Psoas muscle (tissue), 8 donors: ENCODE measurements around the gene GJA4. TPM values are rescaled to one million over a fixed set of nuclear protein-coding genes. Genes with fewer than 3 reads are reported as not detected.
"Not testable (repeated sequence)": the region's sequence is repeated elsewhere in the genome, so short reads cannot be mapped to it uniquely, and the experiment has no call there.

ENCODE experiments used
- ATAC-seq, 4 donors: fragments of 200-7000 bp; cut with Tn5 transposase; one replicate each; pipeline ENCODE4 v1.9.1; 2020; ENCODE audit warnings: moderate library complexity in 3 of 4, mild to moderate bottlenecking in 2 of 4
- DNase-seq, 2 donors: peaks; one replicate each; pipeline ENCODE4 v3.0.0-alpha.2; 2020
- H3K27ac ChIP-seq: fragments of 200-600 bp; one replicate; pipeline ENCODE4 v1.8.0; 2022
- H3K27me3 ChIP-seq, 3 donors: fragments of 200-600 bp in 1 of 3; one replicate each; pipeline versions ENCODE4 v1.6.1 to v1.8.0; 2013 to 2022; ENCODE audit warnings: low read length in 2 of 3, mild to moderate bottlenecking in 2 of 3, moderate library complexity in 1 of 3; ENCODE audit not compliant: insufficient read depth in 3 of 3
- H3K36me3 ChIP-seq, 2 donors: fragments of 200-600 bp in 1 of 2; one replicate each; pipeline versions ENCODE4 v1.6.1 to v1.8.0; 2013 to 2022; ENCODE audit warnings: low read depth in 1 of 2, mild to moderate bottlenecking in 1 of 2, moderate library complexity in 1 of 2; ENCODE audit not compliant: insufficient read depth in 1 of 2
- H3K4me1 ChIP-seq: fragments of 200-600 bp; one replicate; pipeline ENCODE4 v1.8.0; 2022
- H3K4me3 ChIP-seq: fragments of 200-600 bp; one replicate; pipeline ENCODE4 v1.8.0; 2022; ENCODE audit warnings: mild to moderate bottlenecking
- H3K9me3 ChIP-seq: fragments of 200-600 bp; one replicate; pipeline ENCODE4 v1.8.0; 2022
- WGBS, 3 donors: extraction: QIAGEN DNeasy Blood & Tissue Kit; methylation state at CpG; one replicate each; pipeline versions ENCODE4 v1.1.6 to v1.1.7; 2013; 5-methylcytosine and 5-hydroxymethylcytosine counted together
- intact Hi-C, 2 donors: fragments of 100-400 bp; cut with DNase I; formaldehyde crosslinking; loops; one replicate each; pipeline versions ENCODE4 v1.11.0 to v1.14.2; 2022
- polyA plus RNA-seq, 3 donors: library from polyadenylated mRNA; stranded (reverse); fragments of 200-250 nt; gene quantifications; one replicate each; pipeline ENCODE4 v1.2.3, GENCODE V29; 2013
- total RNA-seq, 4 donors: library from RNA; stranded (reverse); fragmentation: NEBNext Ultra II Directional in 2 of 4; extraction: Animal tissue kit (Norgen Biotek cat#: 25700) in 2 of 4; gene quantifications; one replicate each; pipeline versions ENCODE4 v1.2.1 to v1.2.4, GENCODE V29; 2021 to 2023
- TF ChIP-seq, protein P1 (sequence below): fragments of 200-600 bp; IDR thresholded peaks from one replicate; pipeline ENCODE4 v1.8.0; 2022; ENCODE audit warnings: antibody characterized with exemption
- donor health status: healthy with polysubstance abuse.
- donor health status: DM: no; HTN: no; CAD: no; lungs with moderate emphysema.
- donor health status: Bipolar disorder and iron deficiency.
- donor health status: healthy.
- donor health status: DM: yes; HTN: yes; CAD: no.
- donor health status: DM: no; HTN: no; CAD: no.
- donor health status: DM: no; HTN: no; CAD: no.
- donor health status: DM: yes; HTN: yes; CAD: no.

GJA4 gene
- total and polyA plus RNA-seq, 7 donors, result 9.1 to 19.7 (median 11.6) TPM

GRCh38 chr1:34816332-34816731 lies 23.5 kb downstream of the GJA4 start:
- Histone ChIP-seq H3K9me3 (no peaks in the 10 kb centered on the region), H3K27ac (no peak overlapping the region), H3K4me3 (no peak overlapping the region), H3K27me3 (no peaks in the 10 kb centered on the region), H3K4me1 (no peaks in the 10 kb centered on the region), H3K36me3 (no peaks in the 10 kb centered on the region)
- TF ChIP-seq, protein P1, sequence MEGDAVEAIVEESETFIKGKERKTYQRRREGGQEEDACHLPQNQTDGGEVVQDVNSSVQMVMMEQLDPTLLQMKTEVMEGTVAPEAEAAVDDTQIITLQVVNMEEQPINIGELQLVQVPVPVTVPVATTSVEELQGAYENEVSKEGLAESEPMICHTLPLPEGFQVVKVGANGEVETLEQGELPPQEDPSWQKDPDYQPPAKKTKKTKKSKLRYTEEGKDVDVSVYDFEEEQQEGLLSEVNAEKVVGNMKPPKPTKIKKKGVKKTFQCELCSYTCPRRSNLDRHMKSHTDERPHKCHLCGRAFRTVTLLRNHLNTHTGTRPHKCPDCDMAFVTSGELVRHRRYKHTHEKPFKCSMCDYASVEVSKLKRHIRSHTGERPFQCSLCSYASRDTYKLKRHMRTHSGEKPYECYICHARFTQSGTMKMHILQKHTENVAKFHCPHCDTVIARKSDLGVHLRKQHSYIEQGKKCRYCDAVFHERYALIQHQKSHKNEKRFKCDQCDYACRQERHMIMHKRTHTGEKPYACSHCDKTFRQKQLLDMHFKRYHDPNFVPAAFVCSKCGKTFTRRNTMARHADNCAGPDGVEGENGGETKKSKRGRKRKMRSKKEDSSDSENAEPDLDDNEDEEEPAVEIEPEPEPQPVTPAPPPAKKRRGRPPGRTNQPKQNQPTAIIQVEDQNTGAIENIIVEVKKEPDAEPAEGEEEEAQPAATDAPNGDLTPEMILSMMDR, result no peak
- DNase-seq (no peak), ATAC-seq (no peak)
- intact Hi-C loops, result no loop called here

- no peaks in the 10 kb centered on the region for H3K4me1 ChIP-seq
- intact Hi-C loops, result no loop called here
- H3K27ac ChIP-seq, result no peak overlapping the region
- no peak overlapping the region for H3K4me3 ChIP-seq
- H3K27me3 ChIP-seq, result no peaks in the 10 kb centered on the region
- WGBS, 3 donors, result 72 to 78% (median 76%) methylated on average over 3 of the region's 3 CpGs
- TF ChIP-seq, protein P1, result no peak
- DNase-seq (no peak), ATAC-seq (no peak)
- no peaks in the 10 kb centered on the region for H3K36me3 ChIP-seq
- H3K9me3 ChIP-seq, result no peaks in the 10 kb centered on the region
Observed at GRCh38 chr1:34816778-34817177, 24.0 kb downstream of the GJA4 start.

- ATAC-seq, H3K4me1 ChIP-seq, H3K36me3 ChIP-seq, H3K9me3 ChIP-seq, H3K27me3 ChIP-seq, intact Hi-C loops, H3K27ac ChIP-seq, DNase-seq, H3K4me3 ChIP-seq: not testable (repeated sequence)
- WGBS, 3 donors, result 95 to 100% (median 97%) methylated on average over 2 of the region's 2 CpGs
Observed at GRCh38 chr1:34818862-34819261, 26.1 kb downstream of the GJA4 start.

DNA sequence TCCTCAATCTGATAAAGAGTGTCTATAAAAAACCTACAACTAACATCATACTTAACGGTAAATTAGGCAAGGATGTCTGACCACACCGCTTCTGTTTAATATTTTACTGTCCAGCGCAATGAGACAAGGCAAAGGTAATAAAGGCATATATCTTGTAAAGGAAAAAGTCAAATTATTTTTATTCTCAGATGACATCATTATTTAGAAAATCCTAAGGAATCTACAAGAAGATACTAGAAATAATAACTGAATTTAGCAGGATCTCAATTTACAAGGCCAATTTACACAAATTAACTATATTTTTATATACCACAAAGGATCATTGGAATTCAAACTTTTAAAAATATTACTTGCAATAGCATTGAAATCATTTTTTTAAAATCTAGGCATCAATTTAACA lies 29.4 kb downstream of the GJA4 start:
- Histone ChIP-seq H3K4me3 (no peak overlapping the region), H3K27me3 (no peaks in the 10 kb centered on the region), H3K36me3 (no peaks in the 10 kb centered on the region), H3K4me1 (no peaks in the 10 kb centered on the region), H3K27ac (no peak overlapping the region), H3K9me3 (no peaks in the 10 kb centered on the region)
- TF ChIP-seq, protein P1, result no peak
- ATAC-seq (no peak), DNase-seq (no peak)
- intact Hi-C loops, result no loop called here
- 82 to 92% (median 92%) methylated on average over 3 of the region's 3 CpGs for WGBS, 3 donors

DNA sequence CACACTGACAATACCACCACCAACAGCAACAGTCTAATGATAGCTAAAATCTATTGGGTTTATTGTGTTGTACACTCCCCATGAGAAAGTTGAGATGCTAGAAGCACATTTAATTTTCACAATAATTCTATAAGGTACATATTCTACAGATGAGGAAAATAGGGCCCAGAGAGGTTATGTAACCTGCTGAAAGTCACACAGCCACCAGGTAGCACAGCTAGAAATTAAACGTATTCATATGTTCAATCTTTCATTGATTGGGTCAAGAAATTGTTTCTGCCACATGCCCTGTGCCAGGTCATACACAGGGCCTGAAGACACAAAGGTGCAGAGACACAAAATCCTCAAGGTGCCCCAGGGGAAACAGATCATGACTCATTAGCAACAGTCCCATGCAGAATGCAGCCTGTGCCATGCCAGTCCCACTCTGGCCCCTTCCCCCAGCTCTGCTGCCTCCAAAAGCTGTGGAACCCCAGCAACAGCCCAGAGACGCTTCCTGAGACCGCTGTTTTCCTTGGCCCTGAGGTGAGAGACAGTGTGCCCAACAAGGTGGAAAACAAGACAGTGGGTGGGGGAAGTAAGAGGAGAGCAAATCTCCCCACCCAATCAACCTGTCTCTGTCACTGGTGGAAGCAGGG lies 32.1 kb downstream of the GJA4 start:
- no peaks in the 10 kb centered on the region for H3K27me3 ChIP-seq
- intact Hi-C loops, result no loop called here
- ATAC-seq (no peak), DNase-seq (no peak)
- H3K9me3 ChIP-seq, result no peaks in the 10 kb centered on the region
- H3K27ac ChIP-seq, result no peak overlapping the region
- 85 to 91% (median 89%) methylated on average over 3 of the region's 3 CpGs for WGBS, 3 donors
- no peaks in the 10 kb centered on the region for H3K4me1 ChIP-seq
- TF ChIP-seq, protein P1, result no peak
- no peak overlapping the region for H3K4me3 ChIP-seq
- no peaks in the 10 kb centered on the region for H3K36me3 ChIP-seq
